Peyer's patch (tissue), 4 donors: ENCODE measurements around the gene ARL5C. TPM values are rescaled to one million over a fixed set of nuclear protein-coding genes. Genes with fewer than 3 reads are reported as not detected.

ENCODE experiments used
- DNase-seq, 3 donors: peaks; one replicate each; pipeline ENCODE4 v3.0.0-alpha.2; 2017 to 2019
- H3K27ac ChIP-seq, 4 donors: fragments of 200-600 bp; sonication (generic); one replicate each; pipeline ENCODE4 v1.5.1; 2016 to 2019
- H3K27me3 ChIP-seq, 2 donors: fragments of 200-600 bp; sonication (generic); one replicate each; pipeline ENCODE4 v1.5.1; 2019
- H3K36me3 ChIP-seq, 3 donors: fragments of 200-600 bp; sonication (generic); one replicate each; pipeline ENCODE4 v1.5.1; 2016 to 2019
- H3K4me1 ChIP-seq, 4 donors: fragments of 200-600 bp; sonication (generic); one replicate each; pipeline ENCODE4 v1.5.1; 2016 to 2019
- H3K4me3 ChIP-seq, 4 donors: fragments of 200-600 bp; sonication (generic); 1 replicate in 3 of 4; 2 replicates in 1 of 4; pipeline ENCODE4 v1.5.1; 2016 to 2019; ENCODE audit warnings: mild to moderate bottlenecking in 1 of 4
- H3K9me3 ChIP-seq, 4 donors: fragments of 200-600 bp; sonication (generic); one replicate each; pipeline ENCODE4 v1.5.1; 2016 to 2019; ENCODE audit warnings: mild to moderate bottlenecking in 1 of 4
- POLR2A ChIP-seq, 2 donors: fragments of 450-650 bp; IDR thresholded peaks; one replicate each; pipeline ENCODE4 v1.5.1; 2017; ENCODE audit warnings: antibody characterized with exemption in 2 of 2, mild to moderate bottlenecking in 2 of 2, moderate library complexity in 2 of 2
- total RNA-seq, 4 donors: library from RNA; depleted of rRNA; stranded (reverse); fragments of >200 nt; gene quantifications; one replicate each; pipeline ENCODE4 v1.1.0, GENCODE V29; 2016
- TF ChIP-seq, protein P1 (sequence below), 6 experiments: fragments of 450-650 bp in 4 of 6; fragments of 200-600 bp in 2 of 6; sonication (generic) in 1 of 6; IDR thresholded peaks; one replicate each; pipeline ENCODE4 v1.5.1; 2017 to 2019; ENCODE audit warnings: antibody characterized with exemption in 6 of 6, mild to moderate bottlenecking in 3 of 6, moderate library complexity in 1 of 6

ARL5C gene
- total RNA-seq, 4 donors from 2014 or later: not detected

DNA sequence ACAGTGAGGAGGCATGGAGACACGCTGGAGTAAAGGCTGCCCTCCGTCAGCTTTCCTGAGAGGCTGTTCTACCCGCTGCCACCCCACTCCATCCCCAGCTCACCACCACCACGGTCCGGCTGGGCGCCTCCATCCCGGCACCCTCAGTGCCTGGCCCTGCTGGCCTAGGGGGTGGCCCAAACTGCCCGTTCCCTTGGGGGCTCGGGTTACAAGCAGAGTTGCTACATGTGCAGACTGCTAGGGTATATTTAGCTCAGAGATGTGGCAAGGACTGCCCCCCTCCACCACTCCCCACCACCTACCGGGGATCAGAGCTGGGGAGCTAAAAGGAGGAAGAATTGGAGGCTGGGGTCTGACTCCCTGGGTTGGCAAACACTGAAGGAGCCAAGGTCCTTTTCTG lies 27.4 kb upstream of the ARL5C start:
- peaks cover 0 to 3% (median 0%) of the 10 kb centered on the region in 3 donors for H3K36me3 ChIP-seq
- peaks cover 0 to 16% (median 14%) of the 10 kb centered on the region in 4 donors for H3K4me1 ChIP-seq
- TF ChIP-seq, protein P1, sequence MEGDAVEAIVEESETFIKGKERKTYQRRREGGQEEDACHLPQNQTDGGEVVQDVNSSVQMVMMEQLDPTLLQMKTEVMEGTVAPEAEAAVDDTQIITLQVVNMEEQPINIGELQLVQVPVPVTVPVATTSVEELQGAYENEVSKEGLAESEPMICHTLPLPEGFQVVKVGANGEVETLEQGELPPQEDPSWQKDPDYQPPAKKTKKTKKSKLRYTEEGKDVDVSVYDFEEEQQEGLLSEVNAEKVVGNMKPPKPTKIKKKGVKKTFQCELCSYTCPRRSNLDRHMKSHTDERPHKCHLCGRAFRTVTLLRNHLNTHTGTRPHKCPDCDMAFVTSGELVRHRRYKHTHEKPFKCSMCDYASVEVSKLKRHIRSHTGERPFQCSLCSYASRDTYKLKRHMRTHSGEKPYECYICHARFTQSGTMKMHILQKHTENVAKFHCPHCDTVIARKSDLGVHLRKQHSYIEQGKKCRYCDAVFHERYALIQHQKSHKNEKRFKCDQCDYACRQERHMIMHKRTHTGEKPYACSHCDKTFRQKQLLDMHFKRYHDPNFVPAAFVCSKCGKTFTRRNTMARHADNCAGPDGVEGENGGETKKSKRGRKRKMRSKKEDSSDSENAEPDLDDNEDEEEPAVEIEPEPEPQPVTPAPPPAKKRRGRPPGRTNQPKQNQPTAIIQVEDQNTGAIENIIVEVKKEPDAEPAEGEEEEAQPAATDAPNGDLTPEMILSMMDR (IDR thresholded peaks at IDR 0.05): no peak
- TF ChIP-seq POLR2A (IDR thresholded peaks at IDR 0.05): no peak
- H3K4me3 ChIP-seq: no peak overlapping the region
- H3K27me3 ChIP-seq: no peaks in the 10 kb centered on the region
- no peak for DNase-seq
- H3K27ac ChIP-seq: no peak overlapping the region
- H3K9me3 ChIP-seq: no peaks in the 10 kb centered on the region

DNA sequence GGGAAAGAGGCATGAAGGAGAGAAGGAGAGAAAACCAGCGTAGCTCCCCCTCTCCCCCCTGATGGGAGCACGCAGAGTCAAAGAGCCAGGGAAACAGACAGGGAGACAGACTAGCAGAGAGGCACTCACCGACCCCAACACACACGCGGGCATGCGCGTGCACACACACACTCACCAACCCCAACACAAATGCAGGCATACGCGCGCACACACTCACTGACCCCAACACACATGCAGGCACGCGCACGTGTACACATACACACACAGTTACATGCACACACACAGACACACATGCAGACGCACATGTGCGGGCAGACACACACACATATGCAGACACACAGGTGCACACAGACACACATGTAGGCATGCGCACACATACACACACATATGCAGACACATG lies 26.9 kb upstream of the ARL5C start:
- H3K9me3 ChIP-seq: no peaks in the 10 kb centered on the region
- no peak overlapping the region for H3K4me3 ChIP-seq
- H3K36me3 ChIP-seq: peaks cover 0 to 3% (median 0%) of the 10 kb centered on the region in 3 donors
- H3K4me1 ChIP-seq: peaks cover 0 to 14% (median 12%) of the 10 kb centered on the region in 4 donors
- no peak for TF ChIP-seq POLR2A (IDR thresholded peaks at IDR 0.05)
- TF ChIP-seq, protein P1 (IDR thresholded peaks at IDR 0.05): no peak
- no peak for DNase-seq
- no peak overlapping the region for H3K27ac ChIP-seq
- no peaks in the 10 kb centered on the region for H3K27me3 ChIP-seq

DNA sequence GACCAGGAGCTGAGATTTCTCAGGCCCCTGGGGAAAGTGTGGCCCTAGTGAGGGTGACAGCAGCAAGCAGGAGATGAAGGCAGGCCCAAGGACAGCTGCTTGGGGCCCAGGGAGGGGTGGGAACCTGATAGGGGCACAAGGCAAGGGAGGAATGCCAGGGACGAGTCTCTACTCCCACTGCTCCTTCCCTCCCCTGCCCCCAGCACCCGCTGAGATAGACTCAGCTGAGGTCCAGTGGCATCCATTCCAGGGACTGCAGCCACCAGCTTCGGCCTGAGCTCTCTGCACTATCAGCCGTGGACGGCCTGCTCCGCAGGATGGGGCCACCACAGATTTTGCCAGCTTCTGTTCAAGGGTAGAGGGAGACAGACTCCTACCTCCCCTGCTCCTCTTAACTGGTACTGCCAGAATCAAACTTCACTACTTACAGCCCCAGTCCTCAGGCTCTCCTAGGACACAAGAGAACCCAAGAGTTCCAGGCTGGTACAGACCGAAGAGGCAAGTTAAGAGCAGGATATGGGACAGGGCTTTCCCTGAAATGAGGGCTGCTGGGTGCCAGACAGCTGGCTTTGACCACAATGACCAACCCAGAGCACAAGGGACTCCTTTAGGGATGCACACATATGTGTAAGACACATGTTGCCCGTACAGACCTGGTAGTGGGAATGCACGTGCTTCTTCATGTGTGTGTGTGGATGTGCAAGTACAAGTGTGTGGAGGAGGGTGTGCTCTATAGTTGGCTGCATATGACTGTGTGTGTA lies 26.0 kb upstream of the ARL5C start:
- no peaks in the 10 kb centered on the region for H3K9me3 ChIP-seq
- H3K27ac ChIP-seq: no peak overlapping the region
- no peak for DNase-seq
- H3K36me3 ChIP-seq: peaks cover 0 to 3% (median 0%) of the 10 kb centered on the region in 3 donors
- no peak for TF ChIP-seq POLR2A (IDR thresholded peaks at IDR 0.05)
- TF ChIP-seq, protein P1 (IDR thresholded peaks at IDR 0.05): no peak
- peaks cover 0 to 13% (median 5%) of the 10 kb centered on the region in 4 donors for H3K4me1 ChIP-seq
- no peaks in the 10 kb centered on the region for H3K27me3 ChIP-seq
- H3K4me3 ChIP-seq: no peak overlapping the region

DNA sequence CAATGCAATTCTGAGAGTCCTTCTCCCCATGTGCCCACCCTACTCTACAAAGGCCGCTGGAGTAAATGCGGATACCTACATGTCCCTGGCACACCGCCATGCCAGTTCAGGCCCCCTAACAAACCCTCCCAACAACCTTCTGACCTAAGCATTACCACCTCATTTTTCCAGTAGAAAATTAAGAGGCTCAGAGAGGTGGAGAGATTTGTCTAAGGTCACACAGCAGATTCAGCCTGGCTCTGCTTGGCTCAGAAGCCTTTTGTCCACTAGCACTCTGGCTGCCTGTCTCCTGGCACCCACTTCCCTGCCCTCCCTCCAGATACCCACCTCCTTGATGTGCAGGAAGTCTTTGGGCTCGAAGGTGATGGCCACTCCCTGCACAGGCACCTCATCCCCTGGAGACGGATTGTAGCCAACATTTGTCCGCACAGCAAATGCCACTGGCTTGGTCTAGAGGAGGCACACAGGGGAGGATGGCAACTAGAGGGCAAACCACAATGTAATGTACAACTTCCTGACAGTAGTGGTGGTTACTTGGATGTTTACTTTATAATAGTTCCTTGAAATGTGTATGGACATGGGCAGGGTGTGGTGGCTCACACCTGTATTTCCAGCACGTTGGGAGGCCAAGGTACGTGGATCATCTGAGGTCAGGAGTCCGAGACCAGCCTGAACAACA lies 21.3 kb upstream of the ARL5C start:
- TF ChIP-seq, protein P1 (IDR thresholded peaks at IDR 0.05): no peak
- TF ChIP-seq POLR2A (IDR thresholded peaks at IDR 0.05): no peak
- Histone ChIP-seq H3K9me3 (no peaks in the 10 kb centered on the region), H3K27ac (no peak overlapping the region), H3K4me1 (no peaks in the 10 kb centered on the region), H3K27me3 (no peaks in the 10 kb centered on the region), H3K36me3 (peaks cover 0 to 25% (median 0%) of the 10 kb centered on the region in 3 donors), H3K4me3 (no peak overlapping the region)
- DNase-seq: no peak

DNA sequence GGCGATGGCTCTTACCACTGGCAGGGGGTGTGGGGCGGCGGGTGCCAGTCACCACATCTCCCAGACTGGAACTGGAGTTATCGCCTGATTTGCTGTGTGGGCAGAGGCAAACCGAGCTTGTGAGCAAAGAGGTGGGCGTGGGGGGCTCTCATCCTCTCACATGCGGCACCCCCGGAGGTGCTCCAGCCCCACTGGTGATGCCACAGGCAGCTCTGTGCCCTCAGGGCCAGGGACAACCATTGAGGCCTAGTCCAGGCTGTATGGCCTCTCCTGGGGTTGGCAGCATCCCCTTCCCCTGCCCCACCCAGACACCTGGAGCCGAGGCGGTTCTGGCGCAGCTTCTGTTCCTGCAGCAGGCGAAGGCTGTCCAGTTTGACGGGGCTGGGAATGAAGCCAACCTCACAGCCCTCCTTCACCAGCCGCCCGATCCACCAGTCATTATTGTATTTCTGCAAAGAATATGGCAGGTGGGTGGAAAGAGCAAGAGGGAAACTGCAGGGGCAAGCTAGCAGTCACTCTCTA lies 20.6 kb upstream of the ARL5C start:
- Histone ChIP-seq H3K4me3 (no peak overlapping the region), H3K27me3 (no peaks in the 10 kb centered on the region), H3K4me1 (no peaks in the 10 kb centered on the region), H3K36me3 (peaks cover 0 to 25% (median 0%) of the 10 kb centered on the region in 3 donors), H3K27ac (no peak overlapping the region), H3K9me3 (no peaks in the 10 kb centered on the region)
- TF ChIP-seq, protein P1 (IDR thresholded peaks at IDR 0.05): no peak
- TF ChIP-seq POLR2A (IDR thresholded peaks at IDR 0.05): no peak
- DNase-seq: no peak
